ENCODE measurements around the gene CLCN5. TPM values are rescaled to one million over a fixed set of nuclear protein-coding genes. Genes with fewer than 3 reads are reported as not detected.

The CLCN5 gene
- total and polyA plus RNA-seq, 10 of the 15 experiments (the other 5 are each of a cell fraction or from before 2014, with no cell fraction given): 0.33 to 3.8 (median 2.6) TPM

DNA sequence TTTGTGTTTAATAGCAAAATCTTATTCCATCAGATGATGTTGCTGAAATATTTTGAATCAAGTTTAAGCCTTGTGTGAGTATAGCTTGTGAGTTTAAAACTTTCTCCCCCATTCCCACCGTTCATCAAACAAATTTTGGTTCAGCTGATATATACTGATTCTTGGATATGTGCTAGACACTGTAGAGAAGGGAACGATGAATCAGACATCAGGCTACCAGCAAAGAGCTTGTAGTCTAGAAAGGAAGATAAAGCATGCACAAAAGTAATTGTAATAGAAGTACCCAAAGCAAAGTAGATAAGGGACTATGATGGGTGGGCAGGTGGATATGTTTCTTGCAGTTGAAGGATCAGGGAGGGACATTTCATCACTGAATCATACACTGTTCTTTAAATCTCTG is 146.5 kb downstream of the CLCN5 start (continued):
- TF ChIP-seq, protein P1, sequence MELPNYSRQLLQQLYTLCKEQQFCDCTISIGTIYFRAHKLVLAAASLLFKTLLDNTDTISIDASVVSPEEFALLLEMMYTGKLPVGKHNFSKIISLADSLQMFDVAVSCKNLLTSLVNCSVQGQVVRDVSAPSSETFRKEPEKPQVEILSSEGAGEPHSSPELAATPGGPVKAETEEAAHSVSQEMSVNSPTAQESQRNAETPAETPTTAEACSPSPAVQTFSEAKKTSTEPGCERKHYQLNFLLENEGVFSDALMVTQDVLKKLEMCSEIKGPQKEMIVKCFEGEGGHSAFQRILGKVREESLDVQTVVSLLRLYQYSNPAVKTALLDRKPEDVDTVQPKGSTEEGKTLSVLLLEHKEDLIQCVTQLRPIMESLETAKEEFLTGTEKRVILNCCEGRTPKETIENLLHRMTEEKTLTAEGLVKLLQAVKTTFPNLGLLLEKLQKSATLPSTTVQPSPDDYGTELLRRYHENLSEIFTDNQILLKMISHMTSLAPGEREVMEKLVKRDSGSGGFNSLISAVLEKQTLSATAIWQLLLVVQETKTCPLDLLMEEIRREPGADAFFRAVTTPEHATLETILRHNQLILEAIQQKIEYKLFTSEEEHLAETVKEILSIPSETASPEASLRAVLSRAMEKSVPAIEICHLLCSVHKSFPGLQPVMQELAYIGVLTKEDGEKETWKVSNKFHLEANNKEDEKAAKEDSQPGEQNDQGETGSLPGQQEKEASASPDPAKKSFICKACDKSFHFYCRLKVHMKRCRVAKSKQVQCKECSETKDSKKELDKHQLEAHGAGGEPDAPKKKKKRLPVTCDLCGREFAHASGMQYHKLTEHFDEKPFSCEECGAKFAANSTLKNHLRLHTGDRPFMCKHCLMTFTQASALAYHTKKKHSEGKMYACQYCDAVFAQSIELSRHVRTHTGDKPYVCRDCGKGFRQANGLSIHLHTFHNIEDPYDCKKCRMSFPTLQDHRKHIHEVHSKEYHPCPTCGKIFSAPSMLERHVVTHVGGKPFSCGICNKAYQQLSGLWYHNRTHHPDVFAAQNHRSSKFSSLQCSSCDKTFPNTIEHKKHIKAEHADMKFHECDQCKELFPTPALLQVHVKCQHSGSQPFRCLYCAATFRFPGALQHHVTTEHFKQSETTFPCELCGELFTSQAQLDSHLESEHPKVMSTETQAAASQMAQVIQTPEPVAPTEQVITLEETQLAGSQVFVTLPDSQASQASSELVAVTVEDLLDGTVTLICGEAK (IDR thresholded peaks at IDR 0.05; ENCODE audit: borderline replicate concordance): no peak
- TF ChIP-seq PML (IDR thresholded peaks at IDR 0.05; ENCODE audit: low read length): no peak
- no peak for TF ChIP-seq ATF7 (IDR thresholded peaks at IDR 0.05; ENCODE audit: low read depth)
- TF ChIP-seq CUX1 (IDR thresholded peaks at IDR 0.05; ENCODE audit: insufficient replicate concordance, low read depth, low read length): no peak
- TF ChIP-seq NBN (IDR thresholded peaks at IDR 0.05): no peak
- no peak for TF ChIP-seq ZZZ3 (IDR thresholded peaks at IDR 0.05; ENCODE audit: control insufficient read depth, insufficient read length, low read depth)
- no peak for TF ChIP-seq SMAD5 (IDR thresholded peaks at IDR 0.05; ENCODE audit: low read depth)
